Renal cortical epithelial cell (primary cell): ENCODE results near the gene SSTR3. TPM values are rescaled to one million over a fixed set of nuclear protein-coding genes. Genes with fewer than 3 reads are reported as not detected.
"Not testable (repeated sequence)": the region's sequence is repeated elsewhere in the genome, so short reads cannot be mapped to it uniquely, and the experiment has no call there.

Source experiments
- DNase-seq: peaks from one replicate; pipeline ENCODE4 v3.0.0-alpha.2; 2011; ENCODE audit warnings: low read depth
- total RNA-seq: library from RNA; depleted of rRNA; stranded (reverse); fragments of >200 nt; gene quantifications from 2 replicates; pipeline ENCODE4 v1.2.3, GENCODE V29; 2014

SSTR3 gene
- total RNA-seq, 1 donor from 2014 or later = 0.05 TPM

DNA sequence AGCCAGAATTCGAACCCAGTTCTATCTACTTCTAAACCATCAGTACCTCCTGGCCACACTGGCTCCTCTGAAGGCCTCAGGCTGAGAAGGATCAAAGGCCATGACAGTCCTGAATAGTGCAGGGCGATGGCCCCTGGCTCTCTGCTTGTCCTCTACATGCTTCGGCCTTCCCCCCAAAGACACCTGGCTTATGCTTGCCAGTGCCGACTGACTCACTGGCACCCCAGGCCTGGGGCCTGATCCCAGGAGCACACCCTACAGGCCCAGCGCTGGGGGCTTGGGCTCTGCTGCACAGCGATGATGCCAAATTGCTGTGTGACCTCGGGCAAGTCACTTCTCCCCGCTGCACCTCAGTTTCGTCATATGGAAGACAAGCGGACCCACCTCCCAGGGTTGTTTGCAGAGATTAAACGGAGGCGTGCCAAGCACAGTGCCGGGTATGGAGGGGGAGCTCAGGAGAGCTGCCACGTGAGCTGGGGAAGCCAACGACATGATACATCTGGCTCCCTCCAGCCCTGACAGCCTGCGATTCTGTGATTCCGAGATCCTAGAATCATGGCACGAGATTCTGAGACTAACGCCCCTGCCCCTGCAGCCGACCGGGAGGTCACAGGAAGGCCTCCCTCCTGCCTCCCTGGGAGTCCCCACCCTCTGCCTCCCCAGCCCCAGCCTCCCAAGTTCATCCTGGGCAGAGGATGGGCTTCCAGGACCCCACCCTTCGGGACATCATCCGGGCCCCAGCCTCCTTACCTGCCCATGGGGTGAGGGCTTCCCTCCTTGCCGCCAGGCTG is 1.0 kb downstream of the SSTR3 start:
- no peak for DNase-seq

DNA sequence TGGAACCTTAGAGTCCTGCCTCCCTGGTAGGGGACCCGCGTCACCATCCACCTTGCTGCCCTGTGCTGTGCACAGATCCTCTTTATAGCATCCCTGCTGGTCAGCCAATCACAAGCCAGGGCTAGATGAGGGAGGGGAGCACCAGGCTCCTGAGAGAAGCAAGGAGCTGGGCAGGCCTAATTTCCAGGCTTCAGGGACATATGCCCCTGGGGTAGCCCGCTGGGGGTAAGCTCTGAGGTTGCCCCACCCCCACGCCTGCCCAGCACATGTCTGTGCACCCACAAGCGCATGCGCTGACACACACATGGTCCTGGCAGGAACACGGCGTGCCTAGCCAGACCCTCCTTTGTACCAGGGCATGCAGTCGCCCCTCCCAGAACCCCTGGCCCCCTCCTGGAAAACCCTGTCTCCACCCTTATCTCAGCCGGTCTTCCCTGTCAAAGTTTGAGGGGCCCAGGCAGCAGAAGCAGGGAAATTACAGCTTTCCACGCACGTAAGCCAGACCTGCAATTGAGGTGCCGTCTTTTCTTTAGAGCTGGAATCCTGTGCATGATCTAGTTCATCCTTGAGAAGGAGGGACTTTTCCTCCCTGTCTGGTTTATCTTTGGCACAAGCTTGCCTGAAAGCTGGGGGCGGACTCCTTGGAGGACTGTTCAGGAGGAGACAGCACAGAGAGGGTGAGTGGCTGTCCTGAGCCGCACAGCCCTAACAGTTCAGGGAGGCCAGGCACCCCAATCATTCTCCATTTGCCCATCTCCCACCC is 2.1 kb downstream of the SSTR3 start:
- no peak for DNase-seq

DNA sequence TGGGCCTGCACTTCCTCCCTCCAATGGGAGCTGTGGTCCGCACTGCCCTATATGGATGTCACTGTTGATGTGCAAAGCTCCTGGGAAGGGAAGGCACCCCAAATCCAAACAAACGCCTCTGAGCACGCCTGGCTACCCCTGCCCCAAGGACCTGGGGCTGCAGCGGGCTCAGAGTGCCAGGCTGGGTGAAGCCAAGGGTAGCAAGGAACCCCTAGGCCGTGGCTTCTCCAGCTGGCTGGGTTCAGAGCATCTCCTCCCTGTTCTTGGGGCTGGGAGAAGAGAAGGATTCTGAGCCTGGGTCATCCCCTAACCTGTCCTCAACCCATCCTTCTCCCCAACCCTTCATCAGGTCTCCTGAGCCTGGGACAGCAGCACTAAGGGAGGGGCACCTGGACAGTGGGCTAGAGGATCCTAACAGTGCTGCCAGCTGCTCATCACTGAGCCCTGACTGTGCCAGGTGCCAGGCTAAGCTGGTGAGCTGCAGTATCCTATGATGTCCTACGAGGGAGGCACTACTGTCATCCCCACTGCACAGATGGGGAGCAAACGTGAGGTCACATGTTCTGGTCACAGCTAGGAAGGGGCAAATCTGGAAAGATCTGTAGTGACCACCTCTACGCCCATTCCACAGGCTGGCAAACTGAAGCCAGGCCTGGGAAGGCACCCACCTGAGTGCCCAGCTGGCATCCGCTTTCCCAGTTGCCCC is 3.0 kb downstream of the SSTR3 start:
- DNase-seq = no peak

DNA sequence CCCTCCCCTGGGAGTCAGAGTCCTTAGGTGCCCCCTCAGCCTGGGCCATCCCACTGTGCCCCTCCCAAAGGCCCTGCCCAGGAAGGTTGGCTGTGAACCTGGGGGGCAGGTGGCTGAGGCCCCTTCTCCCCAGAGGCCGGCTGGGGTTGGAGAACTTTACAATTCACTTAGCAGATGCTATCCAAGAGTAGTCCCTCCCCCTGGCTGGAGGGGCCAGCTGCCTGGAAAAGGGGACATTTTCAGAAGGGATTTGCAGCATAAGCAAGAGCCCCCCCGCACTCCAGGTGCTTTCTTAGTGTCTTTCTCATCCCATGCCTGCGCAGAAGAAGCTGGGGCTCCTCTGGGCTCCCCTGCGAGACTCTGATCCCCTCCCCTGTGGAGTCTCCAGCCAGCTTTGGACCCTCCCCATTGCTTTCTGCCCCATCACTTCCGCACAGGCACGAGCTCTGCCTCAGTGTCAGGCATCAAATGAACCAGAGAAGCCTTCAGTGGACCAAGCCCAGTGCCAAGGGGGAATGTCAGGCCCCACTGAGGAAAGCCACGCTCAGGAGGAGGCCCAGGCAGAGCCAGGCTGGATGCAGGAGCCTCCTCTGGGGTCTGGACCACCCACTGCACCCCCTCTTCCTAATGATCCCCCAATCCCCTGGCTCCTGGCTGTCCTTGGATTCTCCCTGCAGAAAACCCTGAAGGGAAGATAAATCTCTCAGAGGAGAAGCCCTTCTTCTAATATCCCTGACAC is 3.7 kb downstream of the SSTR3 start:
- DNase-seq = no peak

DNA sequence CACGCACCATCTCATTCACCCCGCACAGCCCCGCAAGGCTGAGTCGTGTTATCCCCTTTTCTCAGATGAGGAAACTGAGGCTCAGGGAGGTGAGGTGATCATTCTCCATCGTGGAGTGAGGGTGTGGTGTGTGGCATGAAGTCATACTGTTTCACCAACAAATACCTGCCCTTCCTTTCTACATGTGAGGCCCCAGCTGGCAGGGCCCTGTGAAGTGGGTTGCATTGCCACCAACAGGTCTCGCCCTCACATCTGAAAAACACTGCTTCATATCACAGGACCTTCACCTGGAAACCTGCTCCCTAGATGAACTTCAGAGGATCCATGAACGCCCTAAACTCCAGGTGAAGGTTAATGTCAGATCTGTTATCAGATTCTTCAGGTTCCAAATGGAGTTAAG is 4.3 kb downstream of the SSTR3 start:
- no peak for DNase-seq

- DNase-seq = no peak
Observed at GRCh38 chr22:37206841-37207821, 5.1 kb downstream of the SSTR3 start.

DNA sequence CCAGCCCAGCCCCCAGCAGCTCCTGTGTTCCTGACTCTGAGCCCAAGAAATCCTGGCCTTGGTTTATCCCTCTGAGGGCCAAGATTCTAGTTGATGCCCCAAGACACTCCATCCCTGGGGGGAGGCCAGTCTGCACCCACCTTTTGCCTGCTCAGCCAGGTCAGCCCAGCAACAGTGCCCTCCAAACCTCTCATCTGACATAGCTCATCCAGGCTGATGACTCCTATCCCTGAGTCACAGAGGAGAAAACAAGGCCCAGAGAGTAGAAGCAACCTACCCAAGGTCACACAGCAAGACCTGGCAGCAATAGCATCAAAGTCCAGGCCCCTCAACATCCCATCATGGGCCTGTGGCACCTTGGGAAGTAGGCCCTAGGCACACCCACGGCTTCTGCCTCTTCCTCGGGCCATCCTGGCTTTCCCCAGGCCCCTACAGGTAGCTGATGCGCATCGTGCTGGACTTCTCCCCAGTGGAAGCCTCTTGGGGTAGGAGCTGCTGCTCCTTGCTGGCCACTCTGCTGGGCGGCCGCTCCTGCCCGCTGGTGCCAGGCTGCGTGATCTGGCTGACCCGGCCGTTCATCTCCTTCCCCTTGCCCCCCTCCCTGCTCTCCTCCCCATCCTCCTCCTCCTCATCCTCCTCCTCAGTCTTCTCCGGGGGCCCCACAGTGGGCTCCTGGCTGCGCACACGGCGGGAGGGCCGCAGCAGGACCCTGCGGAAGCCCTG is 6.0 kb downstream of the SSTR3 start:
- no peak for DNase-seq

- no peak for DNase-seq
Observed at GRCh38 chr22:37205046-37205445, 7.2 kb downstream of the SSTR3 start.

DNA sequence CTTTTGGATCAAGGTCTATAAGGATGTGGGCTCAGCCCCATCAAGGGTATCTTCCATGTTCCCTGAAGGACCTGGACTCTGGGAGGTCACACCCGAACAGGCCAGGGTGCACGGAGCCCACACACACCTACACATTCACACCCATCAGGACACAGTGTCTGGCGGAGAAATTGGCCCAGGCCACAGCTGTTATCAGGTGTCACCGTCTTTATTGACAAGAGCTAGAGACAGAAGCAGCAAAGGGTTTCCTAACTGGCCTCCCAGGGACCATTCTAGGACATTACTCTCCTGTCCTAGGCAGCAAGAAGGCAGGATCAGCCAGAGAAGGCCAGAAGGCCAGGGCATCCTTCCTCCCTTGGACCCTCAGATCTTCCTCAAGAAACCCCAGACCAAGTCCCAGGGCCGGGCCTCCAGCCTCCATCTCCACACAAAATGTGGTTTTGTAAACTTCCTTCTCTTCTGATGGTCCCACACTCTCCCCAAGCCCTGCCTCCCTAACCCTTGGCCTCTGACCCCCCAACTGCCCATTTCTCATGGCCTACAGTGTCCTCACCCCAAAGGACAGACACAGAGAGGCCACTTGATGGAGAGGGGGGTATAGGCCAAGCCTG is 8.1 kb downstream of the SSTR3 start:
- no peak for DNase-seq

DNA sequence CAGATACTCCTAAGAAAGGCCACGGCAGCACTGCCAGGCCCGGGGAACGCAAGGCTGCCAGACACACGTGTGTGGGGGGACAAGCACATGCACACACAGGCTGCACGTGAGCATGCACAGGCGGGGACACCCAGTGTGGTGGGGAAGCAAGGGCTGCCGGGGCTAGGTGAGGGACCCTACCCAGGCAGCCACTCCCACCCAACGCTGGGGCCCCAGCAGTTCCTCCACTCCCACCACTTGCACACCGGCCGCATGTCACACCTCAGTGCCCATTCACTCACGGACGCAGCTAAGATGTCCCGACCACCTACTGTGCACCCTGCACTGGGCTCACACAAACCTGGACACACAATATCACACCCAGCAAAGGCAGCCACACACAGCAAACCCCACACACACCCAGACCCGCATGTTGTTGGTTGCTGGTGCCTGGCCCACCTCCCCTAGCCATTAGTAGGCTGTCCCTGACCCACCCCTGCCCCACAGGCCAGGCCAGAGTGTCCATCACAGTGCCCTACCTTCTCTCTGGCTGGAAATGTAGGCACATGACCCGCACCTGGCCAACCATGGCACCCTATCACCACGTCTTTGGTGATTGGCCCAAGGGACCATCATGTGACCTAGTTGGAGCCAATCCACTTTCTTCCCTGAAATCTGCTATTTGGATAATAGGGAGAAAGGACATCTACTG is 8.8 kb downstream of the SSTR3 start:
- DNase-seq = no peak

GRCh38 chr22:37202716-37203115 is 9.6 kb downstream of the SSTR3 start:
- DNase-seq = no peak

- DNase-seq = no peak
Observed at GRCh38 chr22:37202001-37202555, 10.2 kb downstream of the SSTR3 start.

- not testable (repeated sequence) for DNase-seq
Observed at GRCh38 chr22:37201443-37201820, 10.8 kb downstream of the SSTR3 start.

GRCh38 chr22:37199760-37200108 is 12.5 kb downstream of the SSTR3 start:
- DNase-seq = no peak

DNA sequence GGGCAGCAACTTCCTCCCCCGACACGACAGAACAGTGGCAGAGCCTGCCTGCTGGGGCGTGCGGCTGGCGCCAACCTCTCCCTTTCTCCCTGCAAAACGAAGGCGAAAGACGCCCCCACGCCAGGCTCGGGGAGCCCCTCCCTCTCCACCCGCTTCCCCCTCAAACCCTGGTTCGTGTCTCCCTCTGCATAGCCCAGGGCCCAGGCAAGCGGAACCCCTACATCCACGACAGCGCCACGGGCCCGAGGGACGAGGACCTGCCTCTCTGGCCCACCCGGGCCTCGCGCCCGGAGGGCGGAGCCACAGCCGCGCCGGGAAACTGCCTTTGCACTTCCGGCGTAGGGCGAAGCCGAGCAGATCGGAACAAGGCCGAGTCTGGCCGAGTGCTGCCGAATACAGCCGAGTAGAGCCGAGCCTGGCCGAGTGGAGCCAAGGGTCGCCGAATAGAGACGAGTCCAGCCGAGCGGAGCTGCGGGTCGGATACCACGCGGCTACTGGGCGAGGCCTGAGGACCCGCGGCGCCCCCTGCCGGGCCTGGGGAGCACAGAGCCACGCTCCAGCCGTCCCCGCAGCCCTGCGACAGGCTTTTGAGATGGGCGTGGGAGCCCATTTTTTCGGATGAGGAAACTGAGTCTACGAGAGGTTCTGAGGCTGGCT is 13.0 kb downstream of the SSTR3 start:
- DNase-seq = peak; percentile 91

- DNase-seq = peak; percentile 79
Observed at GRCh38 chr22:37198258-37199102, 13.8 kb downstream of the SSTR3 start.
